SK-N-SH (cell line): ENCODE data around the gene NR5A2. TPM values are rescaled to one million over a fixed set of nuclear protein-coding genes. Genes with fewer than 3 reads are reported as not detected.

Experiments
- CTCF ChIA-PET: fragments of 300-600, 350-600 bp; formaldehyde crosslinking; extraction: SDS; loops from one replicate; lab custom pipeline; 2021; lab: Yijun Ruan, JAX
- POLR2A ChIA-PET: fragments of 350-600 bp; sonication (Branson Sonifier 250); formaldehyde crosslinking; extraction: SDS; loops from one replicate; lab custom pipeline; 2020; ENCODE audit warnings: antibody characterized with exemption, inconsistent platforms; lab: Yijun Ruan, JAX
- DNase-seq: peaks from one replicate; pipeline ENCODE4 v3.0.0; 2012
- H2AFZ ChIP-seq: fragments of 200-600 bp; sonication (generic); 2 replicates; pipeline ENCODE4 v1.8.1; 2016; ENCODE audit warnings: antibody characterized with exemption, mild to moderate bottlenecking, low read depth
- H3F3A ChIP-seq: fragments of 200-600 bp; sonication (generic); replicated peaks from 2 replicates; pipeline ENCODE3; 2016; ENCODE audit warnings: antibody characterized with exemption, mild to moderate bottlenecking; ENCODE audit not compliant: insufficient read depth
- H3K27ac ChIP-seq, 2 experiments: fragments of 200-500 bp in 1 of 2; fragments of 200-600 bp in 1 of 2; sonication (Bioruptor generic) in 1 of 2; sonication (generic), shearing (Covaris generic) in 1 of 2; 2 replicates each; pipeline versions ENCODE4 v1.5.1 to v1.6.1; 2014 to 2016; ENCODE audit warnings: low read depth in 2 of 2, inconsistent platforms in 1 of 2, low read length in 1 of 2, mild to moderate bottlenecking in 1 of 2, mixed read lengths in 1 of 2
- H3K27me3 ChIP-seq: fragments of 200-600 bp; sonication (generic), shearing (Covaris generic); 2 replicates; pipeline ENCODE4 v1.6.1; 2016; ENCODE audit warnings: mixed run types; ENCODE audit not compliant: insufficient read depth
- H3K36me3 ChIP-seq, 2 experiments: fragments of 200-500 bp in 1 of 2; fragments of 200-600 bp in 1 of 2; sonication (Bioruptor generic) in 1 of 2; sonication (generic) in 1 of 2; replicated peaks in 1 of 2; 2 replicates each; pipeline versions ENCODE3 to v1.5.1; 2014 to 2016; ENCODE audit warnings: low read length in 1 of 2, mild to moderate bottlenecking in 1 of 2; ENCODE audit not compliant: insufficient read depth in 2 of 2, control insufficient read depth in 1 of 2
- H3K4me1 ChIP-seq, 2 experiments: fragments of 200-500 bp in 1 of 2; fragments of 200-600 bp in 1 of 2; sonication (Bioruptor generic) in 1 of 2; sonication (generic), shearing (Covaris generic) in 1 of 2; 2 replicates each; pipeline versions ENCODE4 v1.5.1 to v1.6.1; 2014 to 2016; ENCODE audit warnings: low read depth in 1 of 2, low read length in 1 of 2, mixed run types in 1 of 2; ENCODE audit not compliant: insufficient read depth in 2 of 2, control insufficient read depth in 1 of 2
- H3K4me2 ChIP-seq: fragments of 200-600 bp; sonication (generic), shearing (Covaris generic); 2 replicates; pipeline ENCODE4 v1.6.1; 2017; ENCODE audit warnings: mixed run types
- H3K4me3 ChIP-seq, 2 experiments: fragments of 200-500 bp in 1 of 2; fragments of 200-600 bp in 1 of 2; sonication (Bioruptor generic) in 1 of 2; sonication (generic), shearing (Covaris generic) in 1 of 2; 2 replicates each; pipeline versions ENCODE4 v1.5.1 to v1.8.1; 2014 to 2016; ENCODE audit warnings: low read depth in 2 of 2, inconsistent platforms in 1 of 2, low read length in 1 of 2, mild to moderate bottlenecking in 1 of 2, mixed read lengths in 1 of 2, moderate library complexity in 1 of 2
- H3K79me2 ChIP-seq: fragments of 200-600 bp; sonication (generic); 2 replicates; pipeline ENCODE4 v1.8.1; 2017; ENCODE audit warnings: mild to moderate bottlenecking; ENCODE audit not compliant: insufficient read depth
- H3K9ac ChIP-seq: fragments of 200-600 bp; sonication (generic); 2 replicates; pipeline ENCODE4 v1.6.1; 2017; ENCODE audit warnings: mixed run types
- H3K9me2 ChIP-seq: fragments of 200-600 bp; sonication (generic); 2 replicates; pipeline ENCODE4 v1.6.1; 2017; ENCODE audit warnings: mixed run types
- H3K9me3 ChIP-seq: fragments of 200-600 bp; sonication (generic); 2 replicates; pipeline ENCODE4 v1.6.1; 2017; ENCODE audit warnings: mixed run types, mild to moderate bottlenecking, moderate library complexity
- H4K20me1 ChIP-seq: fragments of 200-600 bp; sonication (generic); 2 replicates; pipeline ENCODE4 v1.6.1; 2017; ENCODE audit warnings: mild to moderate bottlenecking, mixed run types; ENCODE audit not compliant: insufficient read depth
- EZH2phosphoT487 ChIP-seq: fragments of 200-600 bp; sonication (generic); IDR thresholded peaks from 2 replicates; pipeline ENCODE4 v1.6.1; 2017; ENCODE audit warnings: low read depth, mixed run types, mild to moderate bottlenecking, antibody characterized with exemption, moderate library complexity, borderline replicate concordance
- GATA2 ChIP-seq: sonication (generic); formaldehyde crosslinking; IDR thresholded peaks from 2 replicates; pipeline ENCODE4 v1.5.0; 2020; ENCODE audit warnings: mild to moderate bottlenecking, missing genetic modification reagents
- MEF2A ChIP-seq: IDR thresholded peaks from 2 replicates; pipeline ENCODE4 v1.4.0; 2012; ENCODE audit warnings: low read depth, borderline replicate concordance
- NFIC ChIP-seq: IDR thresholded peaks from 2 replicates; pipeline ENCODE4 v1.4.0; 2012; ENCODE audit warnings: borderline replicate concordance
- POLR2AphosphoS5 ChIP-seq: IDR thresholded peaks from 2 replicates; pipeline ENCODE4 v1.6.1; 2012; ENCODE audit warnings: low read depth, low read length
- RFX5 ChIP-seq: IDR thresholded peaks from 2 replicates; pipeline ENCODE4 v1.6.1; 2012; ENCODE audit warnings: mild to moderate bottlenecking, improper control_type of control experiment, low read length
- SIN3A ChIP-seq: IDR thresholded peaks from 2 replicates; pipeline ENCODE4 v1.6.1; 2012; ENCODE audit warnings: low read depth, mild to moderate bottlenecking, low read length, moderate library complexity, borderline replicate concordance
- SMC3 ChIP-seq: IDR thresholded peaks from 2 replicates; pipeline ENCODE4 v1.6.1; 2012; ENCODE audit warnings: low read depth, low read length, improper control_type of control experiment
- TCF12 ChIP-seq: IDR thresholded peaks from 2 replicates; pipeline ENCODE4 v1.4.0; 2012
- TEAD4 ChIP-seq: IDR thresholded peaks from 2 replicates; pipeline ENCODE4 v1.4.0; 2012; ENCODE audit warnings: mild to moderate bottlenecking, borderline replicate concordance; ENCODE audit not compliant: insufficient read depth
- YY1 ChIP-seq: IDR thresholded peaks from 2 replicates; pipeline ENCODE4 v1.4.0; 2012; ENCODE audit warnings: low read depth, mild to moderate bottlenecking
- WGBS: methylation state at CpG from one replicate; pipeline ENCODE4 v1.1.6; 2017; ENCODE audit warnings: low lambda C conversion rate; 5-methylcytosine and 5-hydroxymethylcytosine counted together
- polyA plus RNA-seq, 3 experiments: library from polyadenylated mRNA; depleted of rRNA; stranded (reverse); fragments of >200 nt; gene quantifications; 2 replicates each; pipeline ENCODE4 v1.2.3, GENCODE V29; 2012
- TF ChIP-seq, protein P1 (sequence below): IDR thresholded peaks from 2 replicates; pipeline ENCODE4 v1.6.1; 2012; ENCODE audit warnings: mild to moderate bottlenecking, low read depth, low read length, moderate library complexity
- TF ChIP-seq, protein P2 (sequence below): fragments of 150-350 bp; IDR thresholded peaks from 2 replicates; pipeline ENCODE4 v1.6.1; 2016; ENCODE audit warnings: mild to moderate bottlenecking, low read depth, low read length

NR5A2 gene
- polyA plus RNA-seq, 1 of the 3 experiments (the other 2 are of a cell fraction) = not detected

DNA sequence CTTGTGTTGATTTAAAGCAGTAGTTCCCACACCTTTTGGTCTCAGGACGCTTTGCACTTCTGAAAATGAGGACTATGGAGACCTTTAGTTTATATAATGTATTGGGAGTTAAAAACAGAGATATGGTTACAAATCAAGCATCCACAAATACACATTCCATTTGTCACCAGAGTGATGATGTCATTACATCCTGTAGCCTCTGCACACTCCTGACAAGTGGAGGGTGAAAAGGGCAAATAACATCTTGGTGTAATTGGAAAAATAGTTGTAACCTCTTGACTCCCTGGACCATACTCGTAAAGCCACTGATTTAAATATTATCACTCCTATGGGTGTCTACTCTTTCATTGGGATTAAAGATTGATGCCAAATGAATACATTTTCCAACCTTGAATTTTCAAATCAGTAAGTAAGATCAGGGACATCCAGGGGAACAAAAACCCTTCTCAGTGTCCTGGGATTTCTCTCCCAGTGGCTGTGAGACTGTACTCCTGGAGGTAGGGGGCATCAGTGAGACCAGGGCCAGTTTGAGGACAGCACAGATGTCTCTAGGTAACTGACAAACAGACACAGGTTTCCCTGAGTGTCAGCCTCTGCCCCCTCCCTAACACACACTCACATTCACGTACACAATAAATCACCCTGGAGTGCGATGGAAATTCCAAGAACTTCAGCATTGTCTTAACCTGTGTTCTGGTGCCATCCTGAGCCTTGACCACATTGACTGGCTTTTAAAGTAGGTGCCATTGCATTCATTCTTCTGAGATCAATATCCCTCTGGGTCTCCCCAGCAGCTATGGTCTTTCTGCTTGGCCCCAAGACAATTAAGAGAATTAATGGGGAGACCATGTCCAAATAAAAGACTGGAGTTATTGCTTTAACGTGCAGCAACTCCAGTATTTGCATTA is 63.0 kb downstream of the NR5A2 start:
- Histone ChIP-seq H3K79me2 (no peaks in the 10 kb centered on the region), H3K9me3 (no peaks in the 10 kb centered on the region), H4K20me1 (no peaks in the 10 kb centered on the region)
- TF ChIP-seq NFIC (no peak), YY1 (no peak), TCF12 (no peak), SMC3 (no peak), GATA2 (CRISPR knock-in tag) (no peak), MEF2A (no peak), RFX5 (no peak), TEAD4 (no peak), POLR2AphosphoS5 (no peak), SIN3A (no peak), EZH2phosphoT487 (no peak)
- TF ChIP-seq, protein P1, sequence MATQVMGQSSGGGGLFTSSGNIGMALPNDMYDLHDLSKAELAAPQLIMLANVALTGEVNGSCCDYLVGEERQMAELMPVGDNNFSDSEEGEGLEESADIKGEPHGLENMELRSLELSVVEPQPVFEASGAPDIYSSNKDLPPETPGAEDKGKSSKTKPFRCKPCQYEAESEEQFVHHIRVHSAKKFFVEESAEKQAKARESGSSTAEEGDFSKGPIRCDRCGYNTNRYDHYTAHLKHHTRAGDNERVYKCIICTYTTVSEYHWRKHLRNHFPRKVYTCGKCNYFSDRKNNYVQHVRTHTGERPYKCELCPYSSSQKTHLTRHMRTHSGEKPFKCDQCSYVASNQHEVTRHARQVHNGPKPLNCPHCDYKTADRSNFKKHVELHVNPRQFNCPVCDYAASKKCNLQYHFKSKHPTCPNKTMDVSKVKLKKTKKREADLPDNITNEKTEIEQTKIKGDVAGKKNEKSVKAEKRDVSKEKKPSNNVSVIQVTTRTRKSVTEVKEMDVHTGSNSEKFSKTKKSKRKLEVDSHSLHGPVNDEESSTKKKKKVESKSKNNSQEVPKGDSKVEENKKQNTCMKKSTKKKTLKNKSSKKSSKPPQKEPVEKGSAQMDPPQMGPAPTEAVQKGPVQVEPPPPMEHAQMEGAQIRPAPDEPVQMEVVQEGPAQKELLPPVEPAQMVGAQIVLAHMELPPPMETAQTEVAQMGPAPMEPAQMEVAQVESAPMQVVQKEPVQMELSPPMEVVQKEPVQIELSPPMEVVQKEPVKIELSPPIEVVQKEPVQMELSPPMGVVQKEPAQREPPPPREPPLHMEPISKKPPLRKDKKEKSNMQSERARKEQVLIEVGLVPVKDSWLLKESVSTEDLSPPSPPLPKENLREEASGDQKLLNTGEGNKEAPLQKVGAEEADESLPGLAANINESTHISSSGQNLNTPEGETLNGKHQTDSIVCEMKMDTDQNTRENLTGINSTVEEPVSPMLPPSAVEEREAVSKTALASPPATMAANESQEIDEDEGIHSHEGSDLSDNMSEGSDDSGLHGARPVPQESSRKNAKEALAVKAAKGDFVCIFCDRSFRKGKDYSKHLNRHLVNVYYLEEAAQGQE = no peak
- TF ChIP-seq, protein P2, sequence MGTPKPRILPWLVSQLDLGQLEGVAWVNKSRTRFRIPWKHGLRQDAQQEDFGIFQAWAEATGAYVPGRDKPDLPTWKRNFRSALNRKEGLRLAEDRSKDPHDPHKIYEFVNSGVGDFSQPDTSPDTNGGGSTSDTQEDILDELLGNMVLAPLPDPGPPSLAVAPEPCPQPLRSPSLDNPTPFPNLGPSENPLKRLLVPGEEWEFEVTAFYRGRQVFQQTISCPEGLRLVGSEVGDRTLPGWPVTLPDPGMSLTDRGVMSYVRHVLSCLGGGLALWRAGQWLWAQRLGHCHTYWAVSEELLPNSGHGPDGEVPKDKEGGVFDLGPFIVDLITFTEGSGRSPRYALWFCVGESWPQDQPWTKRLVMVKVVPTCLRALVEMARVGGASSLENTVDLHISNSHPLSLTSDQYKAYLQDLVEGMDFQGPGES = no peak
- TF ChIP-seq, all 33 proteins: peak for 0
- no peak overlapping the region for H3K9ac ChIP-seq
- peaks cover 17% of the 10 kb centered on the region; the same call in 1 of the 2 replicates for H3K27me3 ChIP-seq
- H3K4me1 ChIP-seq = no peaks in the 10 kb centered on the region
- ChIA-PET POLR2A (no interaction called here), CTCF (no interaction called here)
- no peak for DNase-seq
- H3K4me2 ChIP-seq = no peak overlapping the region
- no peak overlapping the region for H2AFZ ChIP-seq
- no peaks in the 10 kb centered on the region for H3K9me2 ChIP-seq
- no peaks in the 10 kb centered on the region for H3K36me3 ChIP-seq
- H3F3A ChIP-seq = no peaks in the 10 kb centered on the region
- no peak overlapping the region for H3K27ac ChIP-seq
- H3K4me3 ChIP-seq = no peak overlapping the region
- WGBS = 52% methylated on average over 5 of the region's 5 CpGs
